HUES48 (cell line): ENCODE data around the gene PLEKHA3.

Experiments used
- H3K27ac ChIP-seq: one replicate; pipeline ENCODE4 v1.7.0; 2013; ENCODE audit warnings: low read depth, low read length, inconsistent platforms
- H3K27me3 ChIP-seq: 2 replicates; pipeline ENCODE4 v1.6.1; 2013; ENCODE audit warnings: mild to moderate bottlenecking, low read length; ENCODE audit not compliant: control insufficient read depth, insufficient read depth
- H3K36me3 ChIP-seq: 2 replicates; pipeline ENCODE4 v1.6.1; 2013; ENCODE audit warnings: low read length; ENCODE audit not compliant: control insufficient read depth, insufficient read depth
- H3K4me1 ChIP-seq: 2 replicates; pipeline ENCODE4 v1.6.1; 2013; ENCODE audit warnings: mild to moderate bottlenecking, low read length; ENCODE audit not compliant: control insufficient read depth, insufficient read depth
- H3K4me3 ChIP-seq: 2 replicates; pipeline ENCODE4 v1.5.1; 2013; ENCODE audit warnings: mild to moderate bottlenecking, low read depth, low read length
- H3K9ac ChIP-seq: 2 replicates; pipeline ENCODE4 v1.6.1; 2013; ENCODE audit warnings: mild to moderate bottlenecking, low read depth, low read length, moderate library complexity
- H3K9me3 ChIP-seq: 2 replicates; pipeline ENCODE4 v1.6.1; 2013; ENCODE audit warnings: low read length; ENCODE audit not compliant: control insufficient read depth, insufficient read depth

Gene PLEKHA3

GRCh38 chr2:178480227-178481181, at the start of gene PLEKHA3:
Gene PLEKHA3, plus strand, starts transcription at chr2:178480457. Its CDS starts 413 bp downstream, at chr2:178480870.
- Histone ChIP-seq H3K9ac (peak within 1 kb of the TSS; percentile 57), H3K4me3 (peak within 1 kb of the TSS; percentile 78), H3K27me3 (peaks cover 9% of the 10 kb centered on the region; the same call in 1 of the 2 replicates), H3K9me3 (no peaks in the 10 kb centered on the region), H3K36me3 (no peaks in the 10 kb centered on the region), H3K27ac (peak within 1 kb of the TSS; percentile 78), H3K4me1 (peaks cover 17% of the 10 kb centered on the region)

GRCh38 chr2:178436662-178437061, 43.6 kb upstream of the PLEKHA3 start:
- peaks cover 95% of the 10 kb centered on the region for H3K36me3 ChIP-seq

DNA sequence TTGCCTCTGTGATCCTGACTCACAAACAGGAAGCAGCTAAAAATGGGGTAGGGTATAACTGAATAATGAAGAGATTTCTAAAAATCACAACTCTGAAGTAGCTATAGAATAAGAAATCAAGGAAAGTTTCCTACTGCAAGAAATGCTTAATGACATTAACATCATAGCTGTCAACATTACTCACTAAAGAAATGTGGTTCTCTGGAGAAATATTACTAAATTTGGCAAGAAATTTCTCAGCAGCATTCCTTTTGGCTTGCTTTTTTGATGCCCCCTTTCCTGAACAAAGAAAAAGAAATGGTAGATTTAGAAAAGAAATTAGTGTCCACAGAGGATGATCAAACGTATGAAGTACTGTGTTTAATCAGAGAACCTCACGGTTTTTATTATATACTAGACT, 38.8 kb upstream of the PLEKHA3 start:
- Histone ChIP-seq H3K27ac (no peak overlapping the region), H3K9me3 (no peaks in the 10 kb centered on the region), H3K27me3 (no peaks in the 10 kb centered on the region), H3K4me3 (no peak overlapping the region), H3K36me3 (peaks cover 94% of the 10 kb centered on the region), H3K9ac (no peak overlapping the region), H3K4me1 (peaks cover 9% of the 10 kb centered on the region; the same call in 1 of the 2 replicates)

More at GRCh38 chr2:178436662-178437061, 43.6 kb upstream of the PLEKHA3 start:
- no peak overlapping the region for H3K4me3 ChIP-seq
- peaks cover 9% of the 10 kb centered on the region; the same call in 1 of the 2 replicates for H3K4me1 ChIP-seq
- H3K27ac ChIP-seq: no peak overlapping the region
- no peaks in the 10 kb centered on the region for H3K9me3 ChIP-seq
- H3K9ac ChIP-seq: no peak overlapping the region
- H3K27me3 ChIP-seq: no peaks in the 10 kb centered on the region

DNA sequence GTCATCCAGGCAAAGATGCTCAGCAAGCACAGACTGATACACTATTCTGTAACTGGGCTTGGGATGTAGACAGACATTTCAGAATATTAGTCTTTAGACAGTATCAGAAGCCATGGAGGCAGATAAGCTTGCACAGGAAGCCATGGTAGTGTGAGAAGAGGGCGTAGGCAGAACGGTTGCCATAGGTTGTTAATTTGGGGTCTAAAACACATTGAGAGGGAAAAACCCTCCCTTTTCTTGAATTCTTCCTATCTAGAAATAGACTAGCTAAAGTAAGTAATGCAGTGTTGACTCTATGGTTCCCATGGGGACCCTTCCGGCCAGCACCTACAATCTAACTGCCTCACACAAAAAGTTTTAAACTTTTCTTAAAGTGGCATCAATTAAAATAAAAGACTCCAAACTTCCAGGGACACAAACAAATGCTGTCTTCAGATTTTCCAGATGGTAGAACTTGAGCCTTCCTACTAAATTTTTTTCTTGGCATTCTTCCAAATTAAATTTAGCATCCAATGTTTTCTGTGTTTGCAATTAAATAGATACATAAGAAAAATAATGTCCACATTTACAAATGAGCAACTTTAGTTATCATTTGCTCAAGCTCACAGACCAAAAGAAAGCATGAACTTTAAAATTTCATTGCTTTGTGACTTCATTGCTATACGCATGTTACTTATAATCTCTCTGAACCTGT, 31.1 kb upstream of the PLEKHA3 start:
- Histone ChIP-seq H3K27me3 (no peaks in the 10 kb centered on the region), H3K4me3 (peak overlapping the region; percentile 89), H3K4me1 (peaks cover 11% of the 10 kb centered on the region; the same call in 1 of the 2 replicates), H3K36me3 (peaks cover 43% of the 10 kb centered on the region), H3K27ac (no peak overlapping the region), H3K9me3 (no peaks in the 10 kb centered on the region), H3K9ac (no peak overlapping the region)

- Histone ChIP-seq H3K9me3 (no peaks in the 10 kb centered on the region), H3K9ac (peak overlapping the region; percentile 88), H3K36me3 (peaks cover 35% of the 10 kb centered on the region), H3K4me3 (peak overlapping the region; percentile 89), H3K27ac (peak overlapping the region; percentile 100), H3K27me3 (no peaks in the 10 kb centered on the region), H3K4me1 (peaks cover 11% of the 10 kb centered on the region; the same call in 1 of the 2 replicates)
Observed at GRCh38 chr2:178449700-178450523, 30.3 kb upstream of the PLEKHA3 start.

DNA sequence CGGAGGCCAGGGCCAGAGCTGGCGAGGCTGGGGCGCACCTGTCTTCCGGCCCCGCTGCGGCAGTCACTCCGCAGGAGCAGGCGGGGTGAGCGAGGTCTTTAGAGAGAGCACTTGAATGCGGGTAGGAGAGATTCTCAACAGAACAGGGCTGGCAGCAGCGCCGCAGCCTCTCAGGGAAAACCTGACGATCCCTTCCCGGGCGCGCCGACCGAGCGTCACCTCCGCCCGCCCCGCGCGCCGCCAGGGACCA, 29.8 kb upstream of the PLEKHA3 start:
- H3K27ac ChIP-seq: peak overlapping the region; percentile 100
- H3K9me3 ChIP-seq: no peaks in the 10 kb centered on the region
- H3K36me3 ChIP-seq: peaks cover 29% of the 10 kb centered on the region
- no peaks in the 10 kb centered on the region for H3K27me3 ChIP-seq
- H3K4me1 ChIP-seq: peaks cover 11% of the 10 kb centered on the region; the same call in 1 of the 2 replicates
- peak overlapping the region; percentile 89 for H3K4me3 ChIP-seq
- H3K9ac ChIP-seq: peak overlapping the region; percentile 88

DNA sequence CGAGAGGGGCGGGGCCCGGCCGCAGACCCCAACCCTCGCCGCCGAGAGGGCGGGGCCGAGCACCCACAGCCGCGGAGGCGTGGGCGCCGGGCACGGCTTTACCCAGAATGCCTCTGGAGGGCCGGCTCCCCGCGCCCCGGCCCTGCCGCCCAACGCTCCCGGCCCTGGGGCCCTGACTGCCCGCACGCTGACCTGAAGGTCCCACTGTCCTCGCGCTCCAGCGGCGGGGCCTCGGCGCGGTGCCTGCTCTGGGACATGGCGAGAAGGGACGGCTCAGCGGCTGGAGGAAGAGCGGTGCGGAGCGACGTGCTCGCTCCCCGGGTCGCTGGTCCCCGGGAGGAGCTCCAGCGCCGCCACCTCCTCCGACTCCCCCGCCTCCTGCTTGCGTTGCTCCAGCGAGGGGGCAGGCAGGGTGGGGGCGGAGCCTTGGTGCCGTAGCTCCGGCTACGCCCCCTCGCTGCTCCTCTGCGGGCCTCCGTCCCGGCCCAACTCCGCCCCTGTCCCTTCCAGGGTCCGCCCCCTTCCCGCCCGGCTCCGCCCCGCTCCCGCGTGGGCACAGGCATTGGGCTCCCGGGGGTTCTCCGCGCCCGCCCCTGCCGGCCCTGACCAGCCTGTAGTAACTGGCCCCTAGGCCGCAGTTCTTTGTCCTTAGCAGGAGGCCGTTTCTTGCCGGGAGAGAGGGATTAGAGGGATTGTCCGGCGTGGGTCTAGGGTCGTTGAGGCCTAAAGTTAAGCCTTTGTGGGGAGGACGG, 29.3 kb upstream of the PLEKHA3 start, which contains the start of the genes PJVK and PRKRA:
Gene PJVK, plus strand, starts transcription at position 605 of the 752 bp plus-strand sequence. CDS start 2,032 bp downstream, outside the sequence.
Gene PRKRA, minus strand, starts transcription at position 402 of the 752 bp plus-strand sequence. Its CDS starts 145 bp downstream, at position 257.
- Histone ChIP-seq H3K4me1 (peaks cover 11% of the 10 kb centered on the region; the same call in 1 of the 2 replicates), H3K9ac (peak within 1 kb of the TSS; percentile 94), H3K27ac (peak within 1 kb of the TSS; percentile 100), H3K27me3 (no peaks in the 10 kb centered on the region), H3K36me3 (peaks cover 27% of the 10 kb centered on the region), H3K4me3 (peak within 1 kb of the TSS; percentile 89), H3K9me3 (no peaks in the 10 kb centered on the region)

DNA sequence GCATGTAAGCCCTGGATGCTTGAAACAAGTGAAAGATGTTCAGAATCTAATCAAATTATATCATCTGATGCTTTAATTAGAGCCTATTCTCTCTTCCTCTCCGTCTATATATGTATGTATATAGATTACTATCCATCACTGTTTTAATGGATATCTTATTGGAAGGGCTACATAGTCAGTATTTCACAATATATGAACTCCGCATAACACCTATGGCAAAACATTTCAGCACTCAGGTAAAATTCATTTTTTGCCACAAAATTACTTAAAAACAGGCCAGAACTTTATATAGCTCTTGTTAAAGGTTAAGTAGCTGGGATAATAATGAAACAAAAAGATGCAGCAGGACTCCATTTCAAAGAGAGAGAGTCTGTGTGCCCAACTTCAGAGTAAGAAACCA, 27.9 kb upstream of the PLEKHA3 start:
- H3K9me3 ChIP-seq: no peaks in the 10 kb centered on the region
- no peak overlapping the region for H3K4me3 ChIP-seq
- H3K27me3 ChIP-seq: no peaks in the 10 kb centered on the region
- H3K36me3 ChIP-seq: peaks cover 17% of the 10 kb centered on the region
- no peak overlapping the region for H3K9ac ChIP-seq
- H3K27ac ChIP-seq: no peak overlapping the region
- peaks cover 11% of the 10 kb centered on the region; the same call in 1 of the 2 replicates for H3K4me1 ChIP-seq

DNA sequence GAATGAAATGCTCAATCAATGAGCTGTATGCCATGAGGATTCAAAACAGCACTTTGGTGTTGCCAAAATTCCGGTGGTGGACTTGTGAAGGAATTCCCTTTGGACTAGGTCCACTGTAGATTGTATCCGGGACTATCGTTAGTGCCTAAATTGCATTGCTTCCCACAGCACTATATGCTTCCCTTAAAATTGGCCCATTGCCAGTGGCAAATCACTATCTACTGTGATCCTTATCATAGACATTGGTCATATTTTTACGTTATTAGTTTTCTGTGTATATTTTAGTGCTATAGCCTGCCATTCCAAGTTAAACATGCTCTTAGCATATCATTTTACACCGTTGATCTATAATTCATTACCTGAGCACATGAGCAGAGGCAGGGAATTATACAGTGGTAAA, 27.4 kb upstream of the PLEKHA3 start:
- H3K27ac ChIP-seq: no peak overlapping the region
- H3K9me3 ChIP-seq: no peaks in the 10 kb centered on the region
- H3K9ac ChIP-seq: no peak overlapping the region
- H3K4me1 ChIP-seq: peaks cover 11% of the 10 kb centered on the region; the same call in 1 of the 2 replicates
- no peaks in the 10 kb centered on the region for H3K27me3 ChIP-seq
- H3K4me3 ChIP-seq: no peak overlapping the region
- peaks cover 13% of the 10 kb centered on the region for H3K36me3 ChIP-seq

DNA sequence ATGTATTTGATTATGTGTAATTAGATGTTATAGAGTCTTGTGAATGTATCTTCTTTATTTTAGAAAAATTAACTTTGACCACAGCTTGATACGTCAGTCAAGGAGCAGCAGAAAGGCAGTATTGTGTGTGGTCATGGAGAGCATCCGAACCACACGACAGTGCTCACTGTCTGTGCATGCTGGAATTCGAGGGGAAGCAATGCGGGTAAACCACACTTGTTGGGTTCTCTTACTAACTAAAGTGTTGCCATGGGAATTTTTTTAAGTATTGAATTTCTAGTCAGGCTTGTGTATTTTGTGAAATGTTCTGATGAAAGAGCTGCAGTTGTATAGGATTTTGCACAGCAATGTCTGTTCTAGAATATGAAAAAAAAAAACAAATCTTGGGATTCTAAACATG, 24.3 kb upstream of the PLEKHA3 start:
- no peak overlapping the region for H3K4me3 ChIP-seq
- no peaks in the 10 kb centered on the region for H3K9me3 ChIP-seq
- no peak overlapping the region for H3K9ac ChIP-seq
- no peaks in the 10 kb centered on the region for H3K36me3 ChIP-seq
- H3K27ac ChIP-seq: no peak overlapping the region
- 0 out of 2 replicates have a peak, but pooled peaks cover 2% of the 10 kb centered on the region for H3K4me1 ChIP-seq
- H3K27me3 ChIP-seq: no peaks in the 10 kb centered on the region
